HG03460 (cell line): Measurements from ENCODE around the gene RWDD2A.
A peak's percentile ranks its signal among the peaks of the same experiment; 100 is the strongest.

Source experiments
- ATAC-seq: cut with Tn5 transposase; IDR thresholded peaks from one replicate; pipeline ENCODE4 v1.9.1; 2021; ENCODE audit not compliant: unreplicated experiment

RWDD2A gene

GRCh38 chr6:83198486-83199172, 5.5 kb downstream of the RWDD2A start:
- no peak for ATAC-seq

- no peak for ATAC-seq
These were observed 6.2 kb downstream of the RWDD2A start for GRCh38 chr6:83199173-83199862.

- ATAC-seq, result no peak
These were observed 6.7 kb downstream of the RWDD2A start for GRCh38 chr6:83199863-83200225.

GRCh38 chr6:83202031-83202430, 8.9 kb downstream of the RWDD2A start:
- no peak for ATAC-seq

GRCh38 chr6:83215131-83216047, 22.2 kb downstream of the RWDD2A start:
- ATAC-seq, result peak; percentile 100

- ATAC-seq, result no peak
These were observed 23.6 kb downstream of the RWDD2A start for GRCh38 chr6:83216806-83217205.

GRCh38 chr6:83218646-83219045, 25.5 kb downstream of the RWDD2A start:
- ATAC-seq, result no peak

GRCh38 chr6:83220121-83220520, 27.0 kb downstream of the RWDD2A start:
- ATAC-seq, result no peak

- no peak for ATAC-seq
These were observed 28.1 kb downstream of the RWDD2A start for GRCh38 chr6:83221276-83221675.

GRCh38 chr6:83221889-83222479, 28.8 kb downstream of the RWDD2A start:
- ATAC-seq, result no peak

- ATAC-seq, result no peak
These were observed 33.4 kb downstream of the RWDD2A start for GRCh38 chr6:83226517-83226916.

- no peak for ATAC-seq
These were observed 38.0 kb downstream of the RWDD2A start for GRCh38 chr6:83231146-83231545.

GRCh38 chr6:83247471-83247870, 54.3 kb downstream of the RWDD2A start:
- no peak for ATAC-seq
